B cell (primary cell): ENCODE measurements around the gene GRAMD2B. TPM values are rescaled to one million over a fixed set of nuclear protein-coding genes. Genes with fewer than 3 reads are reported as not detected.

Experiments used
- ATAC-seq: fragments of 200-7000 bp; cut with Tn5 transposase; one replicate; pipeline ENCODE4 v1.10.0; 2021; ENCODE audit warnings: low read depth, mild to moderate bottlenecking, moderate number of reproducible peaks, moderate library complexity
- CTCF ChIA-PET: fragments of 350-600 bp; sonication (Branson Sonifier 250); formaldehyde crosslinking; loops from one replicate; lab custom pipeline; 2021; ENCODE audit warnings: antibody characterized with exemption, inconsistent platforms; lab: Charles Lee
- POLR2A ChIA-PET: fragments of 350-600 bp; sonication (Branson Sonifier 250); formaldehyde crosslinking; loops from one replicate; lab custom pipeline; 2021; ENCODE audit warnings: antibody characterized with exemption; lab: Charles Lee
- DNase-seq: peaks from one replicate; pipeline ENCODE4 v3.0.0; 2013
- H2AFZ ChIP-seq: 2 replicates; pipeline ENCODE4 v1.6.1; 2012; ENCODE audit warnings: mild to moderate bottlenecking, low read depth, low read length; ENCODE audit not compliant: insufficient read depth, poor library complexity, severe bottlenecking
- H3K27ac ChIP-seq, 2 donors: 1 replicate in 1 of 2; 2 replicates in 1 of 2; pipeline ENCODE4 v1.5.1; 2012 to 2013; ENCODE audit warnings: low read length in 2 of 2, mild to moderate bottlenecking in 2 of 2, moderate library complexity in 1 of 2
- H3K27me3 ChIP-seq, 4 experiments: fragments of 200-600 bp in 1 of 4; sonication (generic) in 1 of 4; replicated peaks in 1 of 4; 1 replicate in 2 of 4; 2 replicates in 2 of 4; pipeline versions ENCODE4 v1.6.1 to v1.7.0; 2013 to 2016; ENCODE audit warnings: low read length in 3 of 4, mild to moderate bottlenecking in 2 of 4, mixed read lengths in 1 of 4, moderate library complexity in 1 of 4; ENCODE audit not compliant: insufficient read depth in 4 of 4, control insufficient read depth in 3 of 4; ENCODE audit errors: control extremely low read depth in 1 of 4
- H3K36me3 ChIP-seq, 2 experiments: replicated peaks in 1 of 2; 1 replicate in 1 of 2; 2 replicates in 1 of 2; pipeline versions ENCODE4 v1.6.1 to v1.7.1; 2013; ENCODE audit warnings: low read length in 1 of 2; ENCODE audit not compliant: insufficient read depth in 2 of 2, control insufficient read depth in 1 of 2; ENCODE audit errors: control extremely low read depth in 1 of 2, extremely low read depth in 1 of 2
- H3K4me1 ChIP-seq, 2 donors: fragments of 200-600 bp in 1 of 2; sonication (generic) in 1 of 2; 1 replicate in 1 of 2; 2 replicates in 1 of 2; pipeline versions ENCODE4 v1.5.1 to v1.6.1; 2013 to 2017; ENCODE audit warnings: low read length in 2 of 2; ENCODE audit not compliant: control insufficient read depth in 2 of 2, insufficient read depth in 2 of 2
- H3K4me2 ChIP-seq: replicated peaks from 2 replicates; pipeline ENCODE3; 2012; ENCODE audit warnings: mild to moderate bottlenecking, low read depth, low read length; ENCODE audit not compliant: poor library complexity, severe bottlenecking
- H3K4me3 ChIP-seq, 5 experiments: fragments of 200-600 bp in 1 of 5; sonication (generic) in 1 of 5; 1 replicate in 3 of 5; 2 replicates in 2 of 5; pipeline versions ENCODE4 v1.5.1 to v1.7.0; 2011 to 2016; ENCODE audit warnings: low read length in 4 of 5, mild to moderate bottlenecking in 4 of 5, low read depth in 2 of 5, control low read depth in 1 of 5, moderate library complexity in 1 of 5; ENCODE audit not compliant: insufficient read depth in 1 of 5; ENCODE audit errors: control extremely low read depth in 1 of 5, extremely low read depth in 1 of 5
- H3K79me2 ChIP-seq: fragments of 200-600 bp; sonication (generic); one replicate; pipeline ENCODE4 v1.6.0; 2016; ENCODE audit warnings: low read length; ENCODE audit not compliant: control insufficient read depth, insufficient read depth
- H3K9ac ChIP-seq: fragments of 200-600 bp; sonication (generic); 2 replicates; pipeline ENCODE4 v1.6.1; 2017; ENCODE audit warnings: mild to moderate bottlenecking, low read length, moderate library complexity
- H3K9me3 ChIP-seq, 3 donors: one replicate each; pipeline versions ENCODE4 v1.6.1 to v1.7.1; 2013; ENCODE audit warnings: low read length in 2 of 3; ENCODE audit not compliant: control insufficient read depth in 2 of 3, insufficient read depth in 1 of 3; ENCODE audit errors: control extremely low read depth in 1 of 3
- H4K20me1 ChIP-seq: 2 replicates; pipeline ENCODE4 v1.6.0; 2012; ENCODE audit warnings: mild to moderate bottlenecking, low read length; ENCODE audit not compliant: insufficient read depth, control insufficient read depth, poor library complexity, severe bottlenecking
- H3K27ac Mint-ChIP-seq: one replicate; pipeline ENCODE4 v1.8.0; 2021; ENCODE audit warnings: mixed read lengths
- H3K27me3 Mint-ChIP-seq: one replicate; pipeline ENCODE4 v1.8.0; 2021; ENCODE audit warnings: mixed read lengths
- H3K4me1 Mint-ChIP-seq: one replicate; pipeline ENCODE4 v1.8.0; 2021; ENCODE audit warnings: mixed read lengths
- H3K4me3 Mint-ChIP-seq: one replicate; pipeline ENCODE4 v1.8.0; 2021; ENCODE audit warnings: mixed read lengths
- H3K9me3 Mint-ChIP-seq: one replicate; pipeline ENCODE4 v1.8.0; 2022; ENCODE audit warnings: mixed read lengths; ENCODE audit not compliant: insufficient read depth
- CTCF ChIP-seq: fragments of 200-600 bp; IDR thresholded peaks from one replicate; pipeline ENCODE4 v1.8.0; 2022; ENCODE audit warnings: antibody characterized with exemption, mild to moderate bottlenecking
- EZH2 ChIP-seq: IDR thresholded peaks from 2 replicates; pipeline ENCODE4 v1.6.1; 2012; ENCODE audit warnings: borderline replicate concordance, low read depth, mild to moderate bottlenecking, moderate library complexity, low read length; ENCODE audit not compliant: insufficient read depth, poor library complexity, severe bottlenecking
- WGBS: methylation state at CpG from one replicate; pipeline ENCODE4 v1.1.5; 2013; ENCODE audit warnings: missing lambda C conversion rate; ENCODE audit not compliant: insufficient coverage; 5-methylcytosine and 5-hydroxymethylcytosine counted together
- intact Hi-C: fragments of 100-400 bp; cut with micrococcal nuclease; formaldehyde crosslinking; loops from one replicate; pipeline ENCODE4 v1.10.0; 2022
- polyA plus RNA-seq: library from polyadenylated mRNA; depleted of rRNA; stranded (reverse); fragments of >200 nt; gene quantifications from 2 replicates; pipeline ENCODE4 v1.2.3, GENCODE V29; 2012
- total RNA-seq, 2 donors: library from RNA; stranded (reverse); fragments of 120-200 nt in 1 of 2; gene quantifications; 1 replicate in 1 of 2; 2 replicates in 1 of 2; pipeline versions ENCODE4 v1.2.3 to v1.2.4, GENCODE V29; 2013 to 2022

GRAMD2B gene
- total and polyA plus RNA-seq, 2 donors (not counting 1 experiment from before 2014, with no cell fraction given), result 0.86 to 3.6 TPM

GRCh38 chr5:126527158-126527557 is 103.9 kb downstream of the GRAMD2B start:
- H3K27me3 Mint-ChIP-seq, result peaks cover 14% of the 10 kb centered on the region
- H3K9me3 ChIP-seq, result no peaks in the 10 kb centered on the region
- H3K4me3 Mint-ChIP-seq, result no peak overlapping the region
- H4K20me1 ChIP-seq, result no peaks in the 10 kb centered on the region
- no peak overlapping the region for H3K4me3 ChIP-seq
- no peak overlapping the region for H2AFZ ChIP-seq
- H3K36me3 ChIP-seq, result no peaks in the 10 kb centered on the region
- H3K9me3 Mint-ChIP-seq, result no peaks in the 10 kb centered on the region
- peaks cover 0 to 9% (median 0%) of the 10 kb centered on the region in 4 experiments for H3K27me3 ChIP-seq
- no peak overlapping the region for H3K27ac ChIP-seq
- intact Hi-C loops, result no loop called here
- no peak overlapping the region for H3K4me2 ChIP-seq
- H3K79me2 ChIP-seq, result no peaks in the 10 kb centered on the region
- CTCF ChIA-PET, result no interaction called here
- ATAC-seq, result no peak
- DNase-seq, result no peak
- no peaks in the 10 kb centered on the region for H3K4me1 ChIP-seq
- H3K9ac ChIP-seq, result no peak overlapping the region
- POLR2A ChIA-PET, result no interaction called here
- 100% methylated on average over 1 of the region's 1 CpG for WGBS
- H3K4me1 Mint-ChIP-seq, result no peaks in the 10 kb centered on the region
- TF ChIP-seq EZH2 (no peak), CTCF (no peak)
- no peak overlapping the region for H3K27ac Mint-ChIP-seq

- no peak for ATAC-seq
- H3K79me2 ChIP-seq, result no peaks in the 10 kb centered on the region
- H2AFZ ChIP-seq, result no peak overlapping the region
- ChIA-PET CTCF (interaction anchor here (1.0 kb wide), 1 partner anchor 10 kb away, joined by 3 read pairs; no protein-coding TSS in a partner anchor), POLR2A (no interaction called here)
- H3K4me3 ChIP-seq, result no peak overlapping the region
- no peak for DNase-seq
- peaks cover 0 to 9% (median 0%) of the 10 kb centered on the region in 4 experiments for H3K27me3 ChIP-seq
- no peak overlapping the region for H3K9ac ChIP-seq
- TF ChIP-seq EZH2 (no peak), CTCF (no peak)
- H3K27ac ChIP-seq, result no peak overlapping the region
- H3K4me1 ChIP-seq, result no peaks in the 10 kb centered on the region
- intact Hi-C loops, result no loop called here
- Mint-ChIP-seq H3K27me3 (peaks cover 14% of the 10 kb centered on the region), H3K4me3 (no peak overlapping the region), H3K4me1 (no peaks in the 10 kb centered on the region), H3K9me3 (no peaks in the 10 kb centered on the region), H3K27ac (no peak overlapping the region)
- no peaks in the 10 kb centered on the region for H3K9me3 ChIP-seq
- no peaks in the 10 kb centered on the region for H3K36me3 ChIP-seq
- H4K20me1 ChIP-seq, result no peaks in the 10 kb centered on the region
- H3K4me2 ChIP-seq, result no peak overlapping the region
Measured at GRCh38 chr5:126527892-126528291, 104.7 kb downstream of the GRAMD2B start.
